SK-N-SH treated with all-trans-retinoic acid at 6 μM for 48 hours (cell line): ENCODE data around the gene KRT20.

ENCODE experiments used
- TOX ChIP-seq: fragments of 250-450 bp; sonication (Bioruptor Pico); IDR thresholded peaks from 2 replicates; pipeline ENCODE4 v1.8.0; 2021; ENCODE audit warnings: mild to moderate bottlenecking, moderate library complexity, borderline replicate concordance
- ZC3H10 ChIP-seq: fragments of 250-450 bp; sonication (Bioruptor Pico); IDR thresholded peaks from 2 replicates; pipeline ENCODE4 v1.5.1; 2021; ENCODE audit warnings: mild to moderate bottlenecking, moderate library complexity
- ZNF565 ChIP-seq: fragments of 450-650 bp; formaldehyde crosslinking; conservative IDR thresholded peaks from 2 replicates; pipeline ENCODE4 v1.5.0; 2020; ENCODE audit warnings: low read depth, mild to moderate bottlenecking, moderate library complexity
- TF ChIP-seq, protein P1 (sequence below): fragments of 250-450 bp; sonication (Bioruptor Pico); IDR thresholded peaks from 2 replicates; pipeline ENCODE4 v1.8.0; 2020; ENCODE audit warnings: mild to moderate bottlenecking, moderate library complexity, borderline replicate concordance

GRCh38 chr17:40833882-40834281, 51.2 kb downstream of the KRT20 start:
- no peak for TF ChIP-seq ZC3H10
- TF ChIP-seq, protein P1, sequence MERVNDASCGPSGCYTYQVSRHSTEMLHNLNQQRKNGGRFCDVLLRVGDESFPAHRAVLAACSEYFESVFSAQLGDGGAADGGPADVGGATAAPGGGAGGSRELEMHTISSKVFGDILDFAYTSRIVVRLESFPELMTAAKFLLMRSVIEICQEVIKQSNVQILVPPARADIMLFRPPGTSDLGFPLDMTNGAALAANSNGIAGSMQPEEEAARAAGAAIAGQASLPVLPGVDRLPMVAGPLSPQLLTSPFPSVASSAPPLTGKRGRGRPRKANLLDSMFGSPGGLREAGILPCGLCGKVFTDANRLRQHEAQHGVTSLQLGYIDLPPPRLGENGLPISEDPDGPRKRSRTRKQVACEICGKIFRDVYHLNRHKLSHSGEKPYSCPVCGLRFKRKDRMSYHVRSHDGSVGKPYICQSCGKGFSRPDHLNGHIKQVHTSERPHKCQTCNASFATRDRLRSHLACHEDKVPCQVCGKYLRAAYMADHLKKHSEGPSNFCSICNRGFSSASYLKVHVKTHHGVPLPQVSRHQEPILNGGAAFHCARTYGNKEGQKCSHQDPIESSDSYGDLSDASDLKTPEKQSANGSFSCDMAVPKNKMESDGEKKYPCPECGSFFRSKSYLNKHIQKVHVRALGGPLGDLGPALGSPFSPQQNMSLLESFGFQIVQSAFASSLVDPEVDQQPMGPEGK (CRISPR knock-in tag): no peak
- TF ChIP-seq ZNF565 (CRISPR knock-in tag): no peak
- no peak for TF ChIP-seq TOX (CRISPR knock-in tag)
